Fibroblast of the aortic adventitia (primary cell): Measurements from ENCODE around the gene ARHGEF9. TPM values are rescaled to one million over a fixed set of nuclear protein-coding genes. Genes with fewer than 3 reads are reported as not detected.
"Not testable (repeated sequence)": the region's sequence is repeated elsewhere in the genome, so short reads cannot be mapped to it uniquely, and the experiment has no call there.

Experiments used
- DNase-seq: peaks from one replicate; pipeline ENCODE4 v3.0.0-alpha.2; 2010; ENCODE audit warnings: low read depth
- H3K4me3 ChIP-seq: 2 replicates; pipeline ENCODE4 v1.5.1; 2011; ENCODE audit warnings: low read depth, mild to moderate bottlenecking, control low read depth, low read length, moderate library complexity
- CTCF ChIP-seq: IDR thresholded peaks from 2 replicates; pipeline ENCODE4 v1.5.1; 2011; ENCODE audit warnings: mild to moderate bottlenecking, low read length, control low read depth, inconsistent platforms; ENCODE audit not compliant: insufficient read depth
- small RNA-seq: library from RNA; depleted of rRNA; stranded (forward); fragments of <200 nt; gene quantifications from one replicate; pipeline ENCODE3, GENCODE V24; 2012
- total RNA-seq: library from RNA; depleted of rRNA; stranded (reverse); fragments of >200 nt; gene quantifications from 2 replicates; pipeline ENCODE4 v1.2.3, GENCODE V29; 2012; ENCODE audit warnings: low replicate concordance

The ARHGEF9 gene
- total RNA-seq, 1 donor = 13.8 TPM

- TF ChIP-seq CTCF = no peak
- DNase-seq = peak; percentile 61
- no peak overlapping the region for H3K4me3 ChIP-seq
Observed at GRCh38 chrX:63656871-63657580, 128.0 kb downstream of the ARHGEF9 start.

GRCh38 chrX:63652086-63652765 is 132.8 kb downstream of the ARHGEF9 start:
- DNase-seq = peak; percentile 58
- no peak overlapping the region for H3K4me3 ChIP-seq
- TF ChIP-seq CTCF = no peak

- H3K4me3 ChIP-seq, DNase-seq: not testable (repeated sequence)
Observed at GRCh38 chrX:63645748-63646147, 139.3 kb downstream of the ARHGEF9 start.

GRCh38 chrX:63635750-63636149 is 149.3 kb downstream of the ARHGEF9 start:
- TF ChIP-seq CTCF = no peak
- DNase-seq = no peak
- no peak overlapping the region for H3K4me3 ChIP-seq

- TF ChIP-seq CTCF = no peak
- no peak for DNase-seq
- H3K4me3 ChIP-seq = no peak overlapping the region
Observed at GRCh38 chrX:63613531-63614028, 171.4 kb downstream of the ARHGEF9 start.

GRCh38 chrX:63585936-63586335 is 199.1 kb downstream of the ARHGEF9 start:
- no peak overlapping the region for H3K4me3 ChIP-seq
- no peak for DNase-seq
- TF ChIP-seq CTCF = no peak

Small RNA genes lying within 50 kb of the gene (small RNA-seq; reads per million reads assigned to genes)
- gene MIR1468 = 0.45 reads per million
